Hepatocyte (in vitro differentiated cells): ENCODE data around the gene ALG14. TPM values are rescaled to one million over a fixed set of nuclear protein-coding genes. Genes with fewer than 3 reads are reported as not detected.

ENCODE experiments used
- DNase-seq: peaks from one replicate; pipeline ENCODE4 v3.0.0-alpha.2; 2016; ENCODE audit warnings: low spot score
- H2AFZ ChIP-seq: fragments of 200-600 bp; sonication (generic); 2 replicates; pipeline ENCODE4 v1.6.0; 2016; ENCODE audit warnings: antibody characterized with exemption, mild to moderate bottlenecking
- H3K27ac ChIP-seq: fragments of 200-600 bp; sonication (generic); 2 replicates; pipeline ENCODE4 v1.5.1; 2016; ENCODE audit warnings: mild to moderate bottlenecking
- H3K27me3 ChIP-seq: fragments of 200-600 bp; sonication (generic); 2 replicates; pipeline ENCODE4 v1.6.1; 2016
- H3K36me3 ChIP-seq: fragments of 200-600 bp; sonication (generic); replicated peaks from 2 replicates; pipeline ENCODE4 v1.5.1; 2016; ENCODE audit warnings: low read depth; ENCODE audit not compliant: insufficient read depth
- H3K4me1 ChIP-seq: fragments of 200-600 bp; sonication (generic); 2 replicates; pipeline ENCODE4 v1.5.1; 2016; ENCODE audit warnings: mild to moderate bottlenecking, moderate library complexity; ENCODE audit not compliant: insufficient read depth
- H3K4me2 ChIP-seq: fragments of 200-600 bp; sonication (generic); 2 replicates; pipeline ENCODE4 v1.6.0; 2016
- H3K4me3 ChIP-seq: fragments of 200-600 bp; sonication (generic); 2 replicates; pipeline ENCODE4 v1.5.1; 2016; ENCODE audit warnings: mild to moderate bottlenecking
- H3K79me2 ChIP-seq: fragments of 200-600 bp; sonication (generic); 2 replicates; pipeline ENCODE4 v1.6.0; 2017; ENCODE audit warnings: mild to moderate bottlenecking
- H3K9me2 ChIP-seq: fragments of 200-600 bp; sonication (generic); replicated peaks from 2 replicates; pipeline ENCODE4 v1.6.0; 2017; ENCODE audit warnings: mild to moderate bottlenecking; ENCODE audit not compliant: insufficient read depth
- H3K9me3 ChIP-seq: fragments of 200-600 bp; sonication (generic); 2 replicates; pipeline ENCODE4 v1.5.1; 2016; ENCODE audit warnings: low read depth, mild to moderate bottlenecking
- H4K20me1 ChIP-seq: fragments of 200-600 bp; sonication (generic); 2 replicates; pipeline ENCODE4 v1.6.0; 2016; ENCODE audit warnings: mild to moderate bottlenecking; ENCODE audit not compliant: insufficient read depth, poor library complexity, severe bottlenecking
- CTCF ChIP-seq: fragments of 200-600 bp; sonication (generic); IDR thresholded peaks from 2 replicates; pipeline ENCODE4 v1.5.1; 2016; ENCODE audit warnings: antibody characterized with exemption, mild to moderate bottlenecking; ENCODE audit not compliant: poor library complexity
- EZH2 ChIP-seq: fragments of 200-600 bp; sonication (generic); IDR thresholded peaks from 2 replicates; pipeline ENCODE4 v1.6.1; 2016; ENCODE audit warnings: antibody characterized with exemption, mild to moderate bottlenecking, borderline replicate concordance
- EZH2phosphoT487 ChIP-seq: fragments of 200-600 bp; sonication (generic); IDR thresholded peaks from one replicate; pipeline ENCODE4 v1.6.1; 2018; ENCODE audit warnings: antibody characterized with exemption, mild to moderate bottlenecking, low read depth, moderate library complexity; ENCODE audit not compliant: unreplicated experiment, severe bottlenecking
- WGBS: methylation state at CpG from one replicate; pipeline ENCODE4 v1.1.6; 2016; ENCODE audit warnings: low lambda C conversion rate; ENCODE audit errors: missing lambda C conversion rate; 5-methylcytosine and 5-hydroxymethylcytosine counted together
- polyA plus RNA-seq: library from polyadenylated mRNA; unstranded; fragments of >200 nt; fragmentation: Nextera tagmentation; extraction: Ambion mirVana; gene quantifications from 2 replicates; pipeline ENCODE4 v1.2.1, GENCODE V29; 2016
- total RNA-seq: library from RNA; depleted of rRNA; stranded (reverse); fragments of >200 nt; gene quantifications from 2 replicates; pipeline ENCODE4 v1.2.3, GENCODE V29; 2014

Gene ALG14
- total and polyA plus RNA-seq, 2 experiments from 2014 or later: 2.5 to 22.5 TPM

GRCh38 chr1:95028954-95029353, 43.8 kb downstream of the ALG14 start:
- Histone ChIP-seq H3K9me3 (no peaks in the 10 kb centered on the region), H2AFZ (no peak overlapping the region), H3K4me3 (no peak overlapping the region), H3K9me2 (no peaks in the 10 kb centered on the region), H3K27me3 (no peaks in the 10 kb centered on the region), H4K20me1 (no peaks in the 10 kb centered on the region), H3K27ac (no peak overlapping the region), H3K79me2 (no peaks in the 10 kb centered on the region), H3K4me2 (no peak overlapping the region), H3K36me3 (no peaks in the 10 kb centered on the region), H3K4me1 (no peaks in the 10 kb centered on the region)
- no peak for DNase-seq
- no peak for TF ChIP-seq EZH2phosphoT487
- no peak for TF ChIP-seq EZH2
- TF ChIP-seq CTCF: no peak

DNA sequence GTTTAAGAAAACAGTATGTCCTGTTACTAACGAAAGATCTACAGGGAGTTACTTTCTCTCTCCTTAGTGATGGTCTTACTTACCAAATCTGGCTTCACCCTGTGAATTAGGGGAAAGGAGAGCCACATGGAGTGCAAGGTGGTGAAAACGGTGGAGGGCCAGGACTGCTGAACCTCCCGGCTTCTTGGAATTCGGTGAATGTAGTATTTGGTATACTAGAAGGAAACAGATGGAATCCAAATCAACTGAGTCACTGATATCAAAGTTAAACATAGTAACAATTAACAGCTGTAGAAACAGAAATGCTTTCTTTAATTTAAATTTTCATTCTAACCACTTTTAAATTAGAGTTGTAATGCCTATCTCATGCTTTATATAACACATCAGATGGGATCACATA, 45.7 kb downstream of the ALG14 start:
- H2AFZ ChIP-seq: no peak overlapping the region
- TF ChIP-seq CTCF (no peak), EZH2 (no peak)
- no peaks in the 10 kb centered on the region for H3K36me3 ChIP-seq
- H3K4me2 ChIP-seq: no peak overlapping the region
- no peaks in the 10 kb centered on the region for H3K79me2 ChIP-seq
- H3K9me2 ChIP-seq: no peaks in the 10 kb centered on the region
- H3K4me3 ChIP-seq: no peak overlapping the region
- no peaks in the 10 kb centered on the region for H3K27me3 ChIP-seq
- H3K4me1 ChIP-seq: no peaks in the 10 kb centered on the region
- H3K9me3 ChIP-seq: no peaks in the 10 kb centered on the region
- H3K27ac ChIP-seq: no peak overlapping the region
- no peaks in the 10 kb centered on the region for H4K20me1 ChIP-seq
- 95% methylated on average over 4 of the region's 4 CpGs for WGBS
- DNase-seq: no peak

DNA sequence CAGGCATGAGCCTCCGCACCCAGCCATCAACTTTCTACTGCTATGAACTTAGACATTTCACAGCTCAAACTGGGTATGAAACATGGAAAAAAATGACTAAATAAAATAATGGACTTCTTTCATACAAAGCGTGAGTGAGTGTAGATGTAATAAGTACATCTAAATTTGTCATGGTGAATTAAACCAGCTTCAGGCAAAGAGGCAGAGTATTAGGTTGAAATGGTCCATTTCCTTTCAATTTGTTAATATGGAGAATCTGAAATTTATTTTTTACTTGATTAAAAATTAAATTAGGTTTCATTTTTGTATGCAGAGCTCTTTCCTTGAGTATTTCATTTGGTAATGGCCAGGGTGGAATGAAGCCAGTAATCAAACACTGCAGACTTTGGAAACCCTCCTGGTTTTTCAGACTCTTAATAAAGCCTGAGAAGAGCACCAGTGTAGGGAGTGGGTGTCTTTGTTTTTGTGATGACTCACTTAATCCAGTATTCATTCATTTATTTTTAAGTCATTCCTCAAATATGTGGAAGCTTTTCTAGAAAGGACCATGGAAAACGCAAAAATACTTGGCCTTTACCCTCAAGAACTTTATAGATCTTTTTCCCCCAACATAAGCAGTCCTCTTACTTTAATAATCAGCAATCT, 49.2 kb downstream of the ALG14 start:
- no peak overlapping the region for H2AFZ ChIP-seq
- H3K79me2 ChIP-seq: no peaks in the 10 kb centered on the region
- no peak for DNase-seq
- H3K27me3 ChIP-seq: no peaks in the 10 kb centered on the region
- H3K4me1 ChIP-seq: peaks cover 17% of the 10 kb centered on the region
- WGBS: 92% methylated on average over 3 of the region's 3 CpGs
- TF ChIP-seq EZH2phosphoT487 (no peak), CTCF (no peak), EZH2 (no peak)
- no peaks in the 10 kb centered on the region for H4K20me1 ChIP-seq
- no peaks in the 10 kb centered on the region for H3K9me2 ChIP-seq
- H3K36me3 ChIP-seq: no peaks in the 10 kb centered on the region
- no peaks in the 10 kb centered on the region for H3K9me3 ChIP-seq
- H3K27ac ChIP-seq: no peak overlapping the region
- H3K4me3 ChIP-seq: no peak overlapping the region
- no peak overlapping the region for H3K4me2 ChIP-seq

DNA sequence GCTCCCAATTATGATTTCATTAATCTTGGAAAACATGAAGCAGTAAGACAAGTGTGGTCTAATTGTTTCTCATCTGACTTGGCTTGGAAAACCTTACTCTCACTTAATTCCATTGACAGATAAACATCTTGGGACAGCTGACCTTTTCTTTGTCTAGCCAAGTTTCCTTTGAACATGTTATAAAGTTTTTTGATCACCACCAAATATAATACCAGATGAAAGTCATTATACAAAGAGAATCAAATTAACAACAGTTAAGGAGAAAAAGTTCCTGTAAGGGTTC, 50.2 kb downstream of the ALG14 start:
- no peak for TF ChIP-seq EZH2phosphoT487
- TF ChIP-seq CTCF: no peak
- TF ChIP-seq EZH2: no peak
- H3K27me3 ChIP-seq: no peaks in the 10 kb centered on the region
- H3K36me3 ChIP-seq: no peaks in the 10 kb centered on the region
- DNase-seq: no peak
- H3K27ac ChIP-seq: no peak overlapping the region
- no peaks in the 10 kb centered on the region for H4K20me1 ChIP-seq
- H3K79me2 ChIP-seq: no peaks in the 10 kb centered on the region
- H3K4me3 ChIP-seq: no peak overlapping the region
- no peak overlapping the region for H2AFZ ChIP-seq
- H3K9me2 ChIP-seq: no peaks in the 10 kb centered on the region
- H3K4me1 ChIP-seq: peaks cover 20% of the 10 kb centered on the region
- no peaks in the 10 kb centered on the region for H3K9me3 ChIP-seq
- no peak overlapping the region for H3K4me2 ChIP-seq
